K562 (cell line): Measurements from ENCODE around the gene CIB2. TPM values are rescaled to one million over a fixed set of nuclear protein-coding genes. Genes with fewer than 3 reads are reported as not detected.

Experiments
- ATAC-seq: fragments of 200-7000 bp; cut with Tn5 transposase; 3 replicates; pipeline ENCODE4 v1.9.1; 2020; ENCODE audit warnings: moderate library complexity
- BruUV-seq: library from RNA; stranded (reverse); fragments of 400-500 nt; replicated peaks from 2 replicates; lab custom pipeline; 2021; lab: Mats Ljungman, UMichigan
- CTCF ChIA-PET: fragments of 300-600 bp; formaldehyde crosslinking; extraction: SDS; loops from one replicate; lab custom pipeline; 2021; ENCODE audit warnings: low intra/inter-chr PET ratio; lab: Yijun Ruan, JAX
- POLR2A ChIA-PET: fragments of 300-600, 350-650 bp; sonication (Branson Sonifier 250); formaldehyde crosslinking; extraction: SDS; loops from one replicate; lab custom pipeline; 2021; ENCODE audit warnings: antibody characterized with exemption, inconsistent platforms; lab: Yijun Ruan, JAX
- DNase-seq, 4 experiments: peaks; one replicate each; pipeline versions ENCODE4 v3.0.0 to v3.0.0-alpha.2; 2011 to 2018; ENCODE audit warnings: low spot score in 3 of 4, mixed read lengths in 3 of 4; ENCODE audit errors: extremely low read depth in 1 of 4
- FAIRE-seq: peaks from 2 replicates; lab custom pipeline; 2011; peaks lifted over from hg19 to GRCh38; lab: Jason Lieb, UNC
- H2AFZ ChIP-seq: 2 replicates; pipeline ENCODE4 v1.6.0; 2011; ENCODE audit warnings: low read depth, low read length, control low read depth, inconsistent platforms
- H3K27ac ChIP-seq: fragments of 200-600 bp; 3 replicates; pipeline ENCODE4 v1.8.0; 2011; ENCODE audit warnings: low read depth, mild to moderate bottlenecking, control low read depth, inconsistent platforms, low read length, moderate library complexity, mixed read lengths; ENCODE audit errors: extremely low read depth
- H3K27me3 ChIP-seq, 2 experiments: fragments of 300-600 bp in 1 of 2; 2 replicates in 1 of 2; 3 replicates in 1 of 2; pipeline versions ENCODE4 v1.6.0 to v1.8.0; 2011; ENCODE audit warnings: inconsistent platforms in 2 of 2, low read length in 2 of 2, mild to moderate bottlenecking in 1 of 2, mixed read lengths in 1 of 2, moderate library complexity in 1 of 2; ENCODE audit not compliant: control insufficient read depth in 2 of 2, insufficient read depth in 2 of 2
- H3K36me3 ChIP-seq: fragments of 300-600 bp; 3 replicates; pipeline ENCODE4 v1.8.0; 2011; ENCODE audit warnings: mild to moderate bottlenecking, low read length, inconsistent platforms; ENCODE audit not compliant: control insufficient read depth, insufficient read depth
- H3K4me1 ChIP-seq, 2 experiments: fragments of 200-600 bp in 1 of 2; replicated peaks in 1 of 2; 2 replicates in 1 of 2; 3 replicates in 1 of 2; pipeline versions ENCODE4 v1.5.1 to v1.8.0; 2011; ENCODE audit warnings: inconsistent platforms in 2 of 2, low read length in 2 of 2, mild to moderate bottlenecking in 1 of 2, mixed read lengths in 1 of 2, moderate library complexity in 1 of 2; ENCODE audit not compliant: control insufficient read depth in 2 of 2, insufficient read depth in 2 of 2
- H3K4me2 ChIP-seq: 2 replicates; pipeline ENCODE4 v1.6.1; 2011; ENCODE audit warnings: low read length, control low read depth, inconsistent platforms, mixed read lengths; ENCODE audit not compliant: insufficient read depth
- H3K4me3 ChIP-seq: fragments of 200-600 bp; sonication (generic), shearing (Covaris generic); 2 replicates; pipeline ENCODE4 v1.5.1; 2016; ENCODE audit warnings: control low read depth, inconsistent platforms
- H3K79me2 ChIP-seq: fragments of 200-600 bp; 3 replicates; pipeline ENCODE4 v1.8.0; 2011; ENCODE audit warnings: low read length, inconsistent platforms; ENCODE audit not compliant: control insufficient read depth, insufficient read depth
- H3K9ac ChIP-seq, 2 experiments: 2 replicates each; pipeline versions ENCODE4 v1.6.0 to v1.6.1; 2011; ENCODE audit warnings: low read depth in 2 of 2, low read length in 2 of 2, control low read depth in 1 of 2, inconsistent platforms in 1 of 2, mild to moderate bottlenecking in 1 of 2, mixed read lengths in 1 of 2; ENCODE audit not compliant: insufficient read depth in 1 of 2
- H3K9me1 ChIP-seq: one replicate; pipeline ENCODE4 v1.6.0; 2011; ENCODE audit warnings: inconsistent platforms, mild to moderate bottlenecking, low read length, moderate library complexity; ENCODE audit not compliant: control insufficient read depth, insufficient read depth
- H3K9me3 ChIP-seq: replicated peaks from 2 replicates; pipeline ENCODE4 v1.5.1; 2011; ENCODE audit warnings: low read depth, low read length, inconsistent platforms; ENCODE audit not compliant: control insufficient read depth, insufficient read depth
- H4K20me1 ChIP-seq: replicated peaks from 2 replicates; pipeline ENCODE4 v1.6.1; 2011; ENCODE audit warnings: low read length, inconsistent platforms, mixed read lengths; ENCODE audit not compliant: control insufficient read depth, insufficient read depth
- HLTF ChIP-seq: fragments of 450-650 bp; IDR thresholded peaks from 2 replicates; pipeline ENCODE4 v1.6.1; 2016
- WGBS: fragments of 100-300 bp; shearing (Covaris generic); methylation state at CpG from one replicate; pipeline ENCODE4 v1.1.6; 2016; ENCODE audit warnings: low coverage, mixed read lengths; ENCODE audit not compliant: insufficient coverage; ENCODE audit errors: missing lambda C conversion rate; 5-methylcytosine and 5-hydroxymethylcytosine counted together
- in situ Hi-C: fragments of 300-500 bp; cut with MboI; formaldehyde crosslinking; loops from 4 replicates; pipeline ENCODE4 v1.15.0; 2018; ENCODE audit warnings: inconsistent platforms, mixed read lengths
- intact Hi-C: fragments of 100-400 bp; cut with micrococcal nuclease; formaldehyde crosslinking; loops from 2 replicates; pipeline ENCODE4 v1.14.2; 2022
- polyA plus RNA-seq, 8 experiments: library from polyadenylated mRNA; depleted of rRNA in 4 of 8; stranded (reverse) in 5 of 8; unstranded in 3 of 8; fragments of >200 nt; fragmentation: Nextera tagmentation in 2 of 8; fragmentation: Illumina TruSeq in 1 of 8; extraction: Ambion mirVana in 2 of 8; extraction: Trizol in 1 of 8; gene quantifications; 2 replicates each; pipeline versions ENCODE4 v1.2.1 to v1.2.3, GENCODE V29; 2011 to 2014; ENCODE audit warnings: inconsistent platforms in 1 of 8, missing spikeins in 1 of 8
- total RNA-seq, 7 experiments: library from RNA; depleted of rRNA in 6 of 7; stranded (reverse); fragments of >200 nt in 6 of 7; fragmentation: Illumina TruSeq in 2 of 7; extraction: Trizol in 2 of 7; gene quantifications; 2 replicates each; pipeline versions ENCODE4 v1.2.1 to v1.2.3, GENCODE V29; 2011 to 2021; ENCODE audit warnings: low replicate concordance in 1 of 7
- TF ChIP-seq, protein P1 (sequence below): fragments of 250-450 bp; sonication (Bioruptor Pico); IDR thresholded peaks from 2 replicates; pipeline ENCODE4 v1.5.0; 2021; ENCODE audit warnings: mild to moderate bottlenecking, borderline replicate concordance
- TF ChIP-seq, protein P2 (sequence below): fragments of 250-450 bp; sonication (Bioruptor Pico); IDR thresholded peaks from 2 replicates; pipeline ENCODE4 v1.9.0; 2021; ENCODE audit warnings: mild to moderate bottlenecking

Gene CIB2
- total and polyA plus RNA-seq, 9 of the 15 experiments (the other 6 are each of a cell fraction or from before 2014, with no cell fraction given), result 1.5 to 37.4 (median 19.4) TPM

- in situ Hi-C loops, result no loop called here
- Histone ChIP-seq H4K20me1 (peaks cover 5% of the 10 kb centered on the region; the same call in 1 of the 2 replicates), H3K4me3 (no peak overlapping the region), H3K4me2 (no peak overlapping the region), H2AFZ (no peak overlapping the region), H3K27me3 (no peaks in the 10 kb centered on the region), H3K36me3 (peaks cover 9% of the 10 kb centered on the region; the same call in 2 of the 3 replicates), H3K9me1 (no peaks in the 10 kb centered on the region), H3K4me1 (peaks cover 3 to 4% of the 10 kb centered on the region in 2 experiments; a peak in 3 of 5 replicates), H3K9me3 (no peaks in the 10 kb centered on the region), H3K27ac (no peak overlapping the region), H3K9ac (no peak overlapping the region), H3K79me2 (0 out of 3 replicates have a peak, but pooled peaks cover 2% of the 10 kb centered on the region)
- ChIA-PET CTCF (no interaction called here), POLR2A (interaction anchor here (1.9 kb wide), 1 partner anchor 12 kb away, joined by 9 read pairs; no protein-coding TSS in a partner anchor)
- ATAC-seq (no peak), FAIRE-seq (no peak), DNase-seq (no peak)
- no TSS peak for BruUV-seq
- TF ChIP-seq, protein P1, sequence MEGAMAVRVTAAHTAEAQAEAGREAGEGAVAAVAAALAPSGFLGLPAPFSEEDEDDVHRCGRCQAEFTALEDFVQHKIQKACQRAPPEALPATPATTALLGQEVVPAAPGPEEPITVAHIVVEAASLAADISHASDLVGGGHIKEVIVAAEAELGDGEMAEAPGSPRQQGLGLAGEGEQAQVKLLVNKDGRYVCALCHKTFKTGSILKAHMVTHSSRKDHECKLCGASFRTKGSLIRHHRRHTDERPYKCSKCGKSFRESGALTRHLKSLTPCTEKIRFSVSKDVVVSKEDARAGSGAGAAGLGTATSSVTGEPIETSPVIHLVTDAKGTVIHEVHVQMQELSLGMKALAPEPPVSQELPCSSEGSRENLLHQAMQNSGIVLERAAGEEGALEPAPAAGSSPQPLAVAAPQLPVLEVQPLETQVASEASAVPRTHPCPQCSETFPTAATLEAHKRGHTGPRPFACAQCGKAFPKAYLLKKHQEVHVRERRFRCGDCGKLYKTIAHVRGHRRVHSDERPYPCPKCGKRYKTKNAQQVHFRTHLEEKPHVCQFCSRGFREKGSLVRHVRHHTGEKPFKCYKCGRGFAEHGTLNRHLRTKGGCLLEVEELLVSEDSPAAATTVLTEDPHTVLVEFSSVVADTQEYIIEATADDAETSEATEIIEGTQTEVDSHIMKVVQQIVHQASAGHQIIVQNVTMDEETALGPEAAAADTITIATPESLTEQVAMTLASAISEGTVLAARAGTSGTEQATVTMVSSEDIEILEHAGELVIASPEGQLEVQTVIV (CRISPR knock-in tag), result no peak
- TF ChIP-seq, protein P2, sequence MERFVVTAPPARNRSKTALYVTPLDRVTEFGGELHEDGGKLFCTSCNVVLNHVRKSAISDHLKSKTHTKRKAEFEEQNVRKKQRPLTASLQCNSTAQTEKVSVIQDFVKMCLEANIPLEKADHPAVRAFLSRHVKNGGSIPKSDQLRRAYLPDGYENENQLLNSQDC (CRISPR knock-in tag), result no peak
- no peak for TF ChIP-seq HLTF
- WGBS, result 54% methylated on average over 5 of the region's 5 CpGs
- intact Hi-C loops, result no loop called here
Observed at GRCh38 chr15:78057803-78058202, 73.4 kb downstream of the CIB2 start.
